Activated CD4-positive, alpha-beta T cell treated with anti-CD3 and anti-CD28 coated beads, Interleukin-2, amount 10 ng/mL, durations not matched to agents 7 days and 5 days (primary cell): ENCODE measurements around the gene TBPL1. TPM values are rescaled to one million over a fixed set of nuclear protein-coding genes. Genes with fewer than 3 reads are reported as not detected.

ENCODE experiments used
- CTCF ChIA-PET: fragments of 350-600 bp; sonication (Branson Sonifier 250); formaldehyde crosslinking; loops from one replicate; lab custom pipeline; 2021; ENCODE audit warnings: antibody characterized with exemption; lab: Charles Lee
- POLR2A ChIA-PET: fragments of 350-600 bp; sonication (Branson Sonifier 250); formaldehyde crosslinking; loops from one replicate; lab custom pipeline; 2021; ENCODE audit warnings: antibody characterized with exemption; lab: Charles Lee
- DNase-seq: peaks from one replicate; pipeline ENCODE4 v3.0.0-alpha.2; 2020
- H3K27ac Mint-ChIP-seq: one replicate; pipeline ENCODE4 v1.8.0; 2021; ENCODE audit warnings: mild to moderate bottlenecking, moderate library complexity, mixed read lengths
- H3K27me3 Mint-ChIP-seq: one replicate; pipeline ENCODE4 v1.8.0; 2021; ENCODE audit warnings: mixed read lengths
- H3K36me3 Mint-ChIP-seq: one replicate; pipeline ENCODE4 v1.8.0; 2021; ENCODE audit warnings: low read depth, mixed read lengths
- H3K4me1 Mint-ChIP-seq: one replicate; pipeline ENCODE4 v1.8.0; 2021; ENCODE audit warnings: mixed read lengths
- H3K4me3 Mint-ChIP-seq: one replicate; pipeline ENCODE4 v1.8.0; 2021; ENCODE audit warnings: mild to moderate bottlenecking, moderate library complexity, mixed read lengths
- H3K9me3 Mint-ChIP-seq: one replicate; pipeline ENCODE4 v1.8.0; 2021; ENCODE audit warnings: mixed read lengths
- total RNA-seq, 2 experiments: library from RNA; stranded (reverse); gene quantifications; one replicate each; pipeline ENCODE4 v1.2.3, GENCODE V29; 2021

Gene TBPL1
- total RNA-seq, 2 experiments from 2014 or later, result 26.0 to 34.9 TPM

DNA sequence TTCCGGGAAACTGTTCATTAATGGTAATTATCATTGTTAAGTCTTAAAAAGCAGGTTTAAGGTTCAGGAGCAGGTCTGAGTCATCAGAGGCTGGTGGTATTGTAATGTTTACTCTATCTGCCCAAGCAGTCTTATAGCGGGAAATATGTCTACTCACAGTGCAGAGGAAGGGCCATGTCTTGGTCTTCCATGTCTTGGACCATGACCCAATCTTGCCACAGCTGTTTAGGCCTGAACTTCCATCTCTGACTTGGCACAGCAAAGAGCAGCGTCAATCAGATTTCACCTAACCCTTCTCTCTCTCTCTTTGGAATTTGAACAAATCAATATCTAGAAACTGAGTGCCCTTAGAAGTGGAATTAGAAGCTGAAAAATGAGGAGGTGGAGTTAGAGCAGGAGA is 73.6 kb downstream of the TBPL1 start:
- CTCF ChIA-PET, result interaction anchor here (0.6 to 1.3 kb wide), 2 partner anchors 37 to 656 kb away, joined by 3 read pairs; no protein-coding TSS in a partner anchor
- Mint-ChIP-seq H3K4me3 (no peak overlapping the region), H3K4me1 (peaks cover under 1% of the 10 kb centered on the region), H3K27ac (no peak overlapping the region), H3K9me3 (no peaks in the 10 kb centered on the region), H3K27me3 (no peaks in the 10 kb centered on the region), H3K36me3 (no peaks in the 10 kb centered on the region)
- POLR2A ChIA-PET, result no interaction called here
- DNase-seq, result no peak

DNA sequence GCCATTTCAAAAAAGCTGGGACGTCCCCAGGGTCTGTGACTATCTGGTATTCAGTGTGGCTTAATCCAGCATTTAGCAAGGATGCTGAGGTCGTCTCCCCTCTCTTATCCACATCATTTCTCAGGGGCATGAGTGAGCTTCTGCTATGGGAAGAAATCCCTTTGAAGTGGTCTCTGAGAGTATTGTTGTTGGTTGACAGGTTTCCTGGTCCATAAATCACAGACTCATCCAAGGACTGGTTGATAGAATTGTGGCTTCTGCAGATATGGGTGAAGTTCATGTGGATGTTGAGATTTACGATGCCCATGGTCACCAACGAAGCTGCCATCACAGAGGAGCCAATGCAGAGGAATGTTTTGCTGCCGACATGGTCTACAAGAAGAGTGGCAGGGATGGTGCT is 75.4 kb downstream of the TBPL1 start:
- Mint-ChIP-seq H3K9me3 (no peaks in the 10 kb centered on the region), H3K27ac (no peak overlapping the region), H3K4me1 (no peaks in the 10 kb centered on the region), H3K4me3 (no peak overlapping the region), H3K36me3 (no peaks in the 10 kb centered on the region), H3K27me3 (no peaks in the 10 kb centered on the region)
- CTCF ChIA-PET, result no interaction called here
- POLR2A ChIA-PET, result no interaction called here
- DNase-seq, result no peak

DNA sequence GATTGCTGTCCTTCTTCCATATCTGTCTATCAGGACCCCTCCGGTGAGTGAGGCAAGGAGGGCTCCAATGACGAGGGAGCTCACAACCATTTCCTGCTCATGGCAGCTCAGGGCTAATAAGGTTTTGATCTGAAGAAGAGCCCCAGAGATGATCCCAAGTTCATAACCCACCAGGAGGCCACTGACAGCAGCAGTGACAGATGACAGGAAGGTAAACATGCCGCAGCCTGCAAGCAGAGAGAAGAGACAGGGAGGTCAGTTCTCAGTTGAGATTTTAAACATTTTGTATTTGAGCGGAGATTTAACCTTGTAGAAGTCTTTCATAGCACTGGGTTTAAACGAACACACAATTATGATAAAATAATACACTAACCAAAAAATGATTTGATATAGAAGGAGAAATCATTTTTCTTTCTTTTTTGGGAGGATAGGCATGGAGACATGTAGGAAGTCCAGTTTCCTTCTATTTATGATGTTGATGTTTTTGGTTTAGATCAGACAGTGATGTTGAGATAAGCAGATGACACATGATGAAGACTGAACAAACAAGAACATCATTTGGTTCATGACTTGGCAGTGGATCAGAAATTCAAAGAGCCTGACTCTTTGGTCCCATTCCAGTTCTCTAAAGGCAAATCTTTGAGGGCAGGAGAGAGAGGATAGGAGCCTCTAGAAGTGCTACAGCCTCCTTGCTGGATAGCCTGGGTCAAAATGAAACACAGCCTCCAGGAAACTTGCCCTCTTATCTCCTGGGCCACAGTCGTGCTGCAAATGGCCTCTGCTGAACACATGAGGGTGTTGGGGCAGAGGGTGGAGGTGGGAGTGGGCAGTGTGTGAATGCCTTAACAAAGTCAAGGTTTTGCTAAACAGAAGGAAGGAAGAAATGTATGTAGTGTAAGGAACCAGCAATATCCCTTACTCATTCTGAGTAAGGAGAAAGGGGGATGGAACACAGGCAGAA is 76.8 kb downstream of the TBPL1 start:
- no peak overlapping the region for H3K27ac Mint-ChIP-seq
- no peak for DNase-seq
- H3K4me1 Mint-ChIP-seq, result peaks cover 8% of the 10 kb centered on the region
- H3K9me3 Mint-ChIP-seq, result no peaks in the 10 kb centered on the region
- CTCF ChIA-PET, result no interaction called here
- no peaks in the 10 kb centered on the region for H3K36me3 Mint-ChIP-seq
- H3K4me3 Mint-ChIP-seq, result no peak overlapping the region
- POLR2A ChIA-PET, result no interaction called here
- no peaks in the 10 kb centered on the region for H3K27me3 Mint-ChIP-seq

DNA sequence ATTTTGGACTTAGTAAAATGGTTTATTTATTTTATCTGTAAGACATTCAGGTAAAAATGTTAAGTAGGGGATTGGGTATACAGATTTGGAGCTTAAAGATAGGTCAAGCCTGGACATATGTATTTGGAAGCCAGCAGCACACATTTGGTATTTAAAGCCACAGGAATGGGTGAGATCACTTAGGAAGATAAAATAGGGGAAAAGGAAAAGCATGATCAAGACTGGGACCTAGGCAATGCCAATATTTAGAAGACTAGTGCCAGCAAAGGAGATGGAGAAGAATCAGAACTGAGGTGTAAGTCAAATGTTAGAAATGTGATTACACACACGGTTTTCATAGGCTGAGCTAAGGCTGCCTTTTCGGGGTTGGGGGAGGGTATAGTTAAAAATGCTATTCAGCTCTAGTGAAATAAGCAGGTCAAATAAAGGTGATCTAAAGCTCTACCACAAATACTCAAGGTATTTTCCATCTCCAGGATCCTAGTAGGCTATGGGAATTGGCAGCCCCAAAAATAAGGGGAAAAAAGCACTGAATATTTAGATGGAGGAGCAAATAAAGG is 78.8 kb downstream of the TBPL1 start:
- no peaks in the 10 kb centered on the region for H3K36me3 Mint-ChIP-seq
- no peak for DNase-seq
- H3K4me1 Mint-ChIP-seq, result peaks cover 20% of the 10 kb centered on the region
- ChIA-PET CTCF (interaction anchor here (0.6 kb wide), 1 partner anchor 182 kb away, joined by 4 read pairs; no protein-coding TSS in a partner anchor), POLR2A (no interaction called here)
- no peaks in the 10 kb centered on the region for H3K9me3 Mint-ChIP-seq
- H3K27me3 Mint-ChIP-seq, result peaks cover 2% of the 10 kb centered on the region
- H3K27ac Mint-ChIP-seq, result no peak overlapping the region
- no peak overlapping the region for H3K4me3 Mint-ChIP-seq

DNA sequence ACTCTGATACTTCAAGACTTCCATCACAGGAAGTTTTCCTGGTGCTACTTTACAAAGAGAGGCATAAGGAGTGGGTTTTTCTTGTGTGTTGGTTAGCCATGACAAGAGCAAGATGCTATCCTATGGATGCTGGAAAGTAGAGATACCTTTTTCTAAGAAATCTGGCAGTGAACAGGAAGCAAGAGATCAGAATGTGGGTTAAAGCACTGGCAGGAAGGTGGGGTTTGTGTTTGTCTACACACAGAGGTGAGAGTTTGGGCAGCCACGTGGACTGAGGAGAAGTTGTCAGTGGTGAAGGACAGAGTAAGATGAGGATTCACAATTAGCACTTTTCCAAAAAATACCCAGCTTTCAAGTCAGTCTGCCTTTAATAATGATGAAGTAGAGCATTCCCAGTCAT is 81.5 kb downstream of the TBPL1 start:
- no peak overlapping the region for H3K4me3 Mint-ChIP-seq
- POLR2A ChIA-PET, result no interaction called here
- H3K27ac Mint-ChIP-seq, result no peak overlapping the region
- H3K27me3 Mint-ChIP-seq, result peaks cover 2% of the 10 kb centered on the region
- DNase-seq, result peak; percentile 28
- H3K36me3 Mint-ChIP-seq, result no peaks in the 10 kb centered on the region
- H3K9me3 Mint-ChIP-seq, result no peaks in the 10 kb centered on the region
- CTCF ChIA-PET, result no interaction called here
- peaks cover 25% of the 10 kb centered on the region for H3K4me1 Mint-ChIP-seq

DNA sequence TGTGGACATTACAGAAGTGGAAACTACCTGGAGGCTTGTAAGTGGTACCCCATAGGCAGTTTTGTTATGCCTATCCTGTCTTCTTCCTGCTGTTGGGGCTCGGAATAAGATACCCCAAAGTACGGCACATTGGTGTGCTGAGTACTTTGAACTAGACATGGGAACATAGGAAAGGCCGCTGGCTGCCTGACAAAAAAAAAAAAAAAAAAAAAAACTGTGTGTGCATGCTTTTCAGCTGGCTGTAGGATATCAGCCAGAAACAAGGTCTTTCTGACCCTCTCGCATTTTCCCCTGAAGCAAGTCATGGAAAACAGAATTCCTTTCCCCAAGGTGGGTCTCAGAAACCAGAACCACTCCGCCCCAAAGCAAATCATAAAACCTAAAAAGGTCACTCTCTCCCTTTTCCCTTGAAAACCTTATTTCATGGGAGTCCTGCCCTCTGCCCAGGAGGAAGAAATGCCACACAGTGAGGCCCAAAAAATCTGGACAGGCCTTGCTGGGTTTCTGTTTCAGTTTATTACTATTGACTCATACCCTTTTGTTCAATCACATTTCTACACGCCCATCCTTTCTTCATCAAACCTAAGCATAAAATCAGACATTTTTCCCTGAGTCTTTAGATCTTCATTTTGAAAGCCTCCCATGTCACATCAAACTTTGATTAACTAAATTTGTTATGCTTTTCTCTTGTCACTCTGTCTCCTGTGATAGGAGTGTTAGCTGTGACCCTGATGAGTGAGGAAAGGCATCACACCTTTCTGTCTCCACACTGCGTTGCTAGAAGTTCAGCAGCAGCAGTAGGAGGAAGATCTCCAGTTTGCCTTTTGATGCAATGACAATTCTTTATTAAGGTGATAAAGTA is 82.2 kb downstream of the TBPL1 start:
- Mint-ChIP-seq H3K27me3 (peaks cover 2% of the 10 kb centered on the region), H3K27ac (no peak overlapping the region), H3K4me1 (peaks cover 26% of the 10 kb centered on the region), H3K36me3 (no peaks in the 10 kb centered on the region), H3K9me3 (no peaks in the 10 kb centered on the region), H3K4me3 (no peak overlapping the region)
- POLR2A ChIA-PET, result no interaction called here
- DNase-seq, result no peak
- CTCF ChIA-PET, result interaction anchor here (1.0 kb wide), 1 partner anchor 23 kb away, joined by 3 read pairs; no protein-coding TSS in a partner anchor

DNA sequence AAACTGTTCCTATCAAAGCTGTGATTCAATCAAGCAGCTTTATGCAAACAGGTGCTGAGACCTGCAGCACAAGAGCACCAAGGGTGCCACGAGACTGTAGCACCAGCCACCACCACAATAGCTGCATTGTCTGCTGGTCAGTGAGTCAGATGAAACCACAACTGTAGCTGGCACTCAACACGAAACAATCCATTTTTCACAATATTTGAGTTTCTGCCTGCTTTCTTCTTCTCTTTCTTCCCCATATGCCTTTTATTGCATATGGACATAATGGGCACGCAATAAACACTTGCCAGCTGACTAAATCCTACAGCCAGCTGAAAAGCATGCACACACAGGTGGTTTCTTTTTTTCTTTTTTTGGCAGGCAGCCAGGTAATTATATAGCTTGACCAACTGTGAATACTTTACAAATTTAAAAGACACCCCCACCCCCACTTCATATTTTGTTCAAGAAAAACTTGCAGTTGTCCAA is 82.8 kb downstream of the TBPL1 start:
- no peak overlapping the region for H3K27ac Mint-ChIP-seq
- no peak for DNase-seq
- H3K9me3 Mint-ChIP-seq, result no peaks in the 10 kb centered on the region
- no peak overlapping the region for H3K4me3 Mint-ChIP-seq
- ChIA-PET POLR2A (no interaction called here), CTCF (interaction anchor here (1.0 kb wide), 1 partner anchor 22 kb away, joined by 3 read pairs; no protein-coding TSS in a partner anchor)
- peaks cover 26% of the 10 kb centered on the region for H3K4me1 Mint-ChIP-seq
- peaks cover 2% of the 10 kb centered on the region for H3K27me3 Mint-ChIP-seq
- no peaks in the 10 kb centered on the region for H3K36me3 Mint-ChIP-seq

DNA sequence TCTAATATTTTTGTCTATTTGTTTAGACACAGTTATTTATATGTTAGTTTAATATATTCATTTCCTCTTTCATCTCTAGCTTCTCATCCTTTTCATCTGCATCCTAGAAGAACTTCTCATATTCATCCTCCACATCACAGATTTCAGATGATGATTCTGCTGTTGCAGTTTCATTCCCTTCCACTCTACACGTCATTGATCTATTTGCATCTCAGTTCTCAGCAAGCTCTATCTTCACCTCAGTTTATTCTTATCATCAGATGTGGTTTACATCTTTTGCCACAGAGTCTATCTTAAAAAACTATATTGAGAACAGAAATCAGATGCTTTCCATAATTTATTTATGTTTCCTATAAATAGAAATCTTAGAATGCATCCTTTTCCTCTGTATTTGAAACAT is 86.1 kb downstream of the TBPL1 start:
- no peak overlapping the region for H3K4me3 Mint-ChIP-seq
- H3K4me1 Mint-ChIP-seq, result peaks cover 25% of the 10 kb centered on the region
- ChIA-PET POLR2A (no interaction called here), CTCF (no interaction called here)
- no peak overlapping the region for H3K27ac Mint-ChIP-seq
- DNase-seq, result no peak
- H3K9me3 Mint-ChIP-seq, result peaks cover 2% of the 10 kb centered on the region
- H3K36me3 Mint-ChIP-seq, result peaks cover 4% of the 10 kb centered on the region
- H3K27me3 Mint-ChIP-seq, result peaks cover 4% of the 10 kb centered on the region

Other genes starting within 250 kb of the TBPL1 start
- not detected for gene TCF21, start 64.1 kb upstream of the TBPL1 start, total RNA-seq
- under 1 TPM; 0.10 to 0.20 TPM for gene SLC2A12, start 99.4 kb downstream of the TBPL1 start, total RNA-seq